ENCODE results near the gene RPUSD4. TPM values are rescaled to one million over a fixed set of nuclear protein-coding genes. Genes with fewer than 3 reads are reported as not detected.

Gene RPUSD4
- total and polyA plus RNA-seq, 2 donors from 2014 or later = 13.6 to 20.7 TPM

DNA sequence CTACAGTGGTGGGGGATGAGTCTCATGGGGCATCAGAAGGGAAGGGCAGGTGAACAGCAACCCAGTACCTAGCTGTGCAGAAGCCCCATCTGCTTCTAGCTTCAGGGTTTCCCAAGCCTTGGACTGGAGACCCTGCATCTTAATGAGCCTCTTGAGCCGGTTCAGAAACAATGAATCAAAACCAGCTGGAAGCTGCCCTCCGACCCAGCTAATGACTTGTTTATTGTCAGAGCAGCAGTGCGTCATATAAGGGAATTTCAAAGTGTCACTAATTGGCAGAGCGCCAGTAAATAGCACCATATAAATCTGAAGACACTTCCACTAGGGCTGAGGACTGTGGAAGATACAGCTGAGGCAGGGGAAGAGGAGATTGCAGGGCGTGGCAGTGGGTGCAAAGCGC is 57.5 kb downstream of the RPUSD4 start:
- no peaks in the 10 kb centered on the region for H3K27me3 ChIP-seq (ENCODE audit: control insufficient read depth, insufficient read depth, low read length)
- DNase-seq = peak in 3 of 5 donors; percentile 81 to 96 (median 92)
- TF ChIP-seq, protein P1, sequence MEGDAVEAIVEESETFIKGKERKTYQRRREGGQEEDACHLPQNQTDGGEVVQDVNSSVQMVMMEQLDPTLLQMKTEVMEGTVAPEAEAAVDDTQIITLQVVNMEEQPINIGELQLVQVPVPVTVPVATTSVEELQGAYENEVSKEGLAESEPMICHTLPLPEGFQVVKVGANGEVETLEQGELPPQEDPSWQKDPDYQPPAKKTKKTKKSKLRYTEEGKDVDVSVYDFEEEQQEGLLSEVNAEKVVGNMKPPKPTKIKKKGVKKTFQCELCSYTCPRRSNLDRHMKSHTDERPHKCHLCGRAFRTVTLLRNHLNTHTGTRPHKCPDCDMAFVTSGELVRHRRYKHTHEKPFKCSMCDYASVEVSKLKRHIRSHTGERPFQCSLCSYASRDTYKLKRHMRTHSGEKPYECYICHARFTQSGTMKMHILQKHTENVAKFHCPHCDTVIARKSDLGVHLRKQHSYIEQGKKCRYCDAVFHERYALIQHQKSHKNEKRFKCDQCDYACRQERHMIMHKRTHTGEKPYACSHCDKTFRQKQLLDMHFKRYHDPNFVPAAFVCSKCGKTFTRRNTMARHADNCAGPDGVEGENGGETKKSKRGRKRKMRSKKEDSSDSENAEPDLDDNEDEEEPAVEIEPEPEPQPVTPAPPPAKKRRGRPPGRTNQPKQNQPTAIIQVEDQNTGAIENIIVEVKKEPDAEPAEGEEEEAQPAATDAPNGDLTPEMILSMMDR (IDR thresholded peaks at IDR 0.05; ENCODE audit: borderline replicate concordance, extremely low read depth, insufficient read depth) = no peak
- peaks cover 0 to 5% (median 2%) of the 10 kb centered on the region in 3 donors for H3K4me1 ChIP-seq (ENCODE audit: control insufficient read depth in 2 of 3, insufficient read depth in 2 of 3, low read depth in 1 of 3, low read length in 3 of 3)
- no peak overlapping the region for H3K9ac ChIP-seq (ENCODE audit: low read length in 3 of 3)
- intact Hi-C loops (cut with DNase I) = no loop called here
- no peak overlapping the region for H3K4me3 ChIP-seq (ENCODE audit: low read length in 3 of 3)
- no peak overlapping the region for H3K27ac ChIP-seq (ENCODE audit: low read depth in 2 of 2, low read length in 2 of 2)
- no peaks in the 10 kb centered on the region for H3K36me3 ChIP-seq (ENCODE audit: control insufficient read depth in 2 of 3, insufficient read depth in 3 of 3, low read length in 3 of 3)
- no peaks in the 10 kb centered on the region for H3K9me3 ChIP-seq (ENCODE audit: control insufficient read depth in 2 of 3, insufficient read depth in 1 of 3, low read length in 3 of 3)
- no peak for FAIRE-seq

- no peak overlapping the region for H3K27ac ChIP-seq (ENCODE audit: low read depth in 2 of 2, low read length in 2 of 2)
- TF ChIP-seq, protein P1 (IDR thresholded peaks at IDR 0.05; ENCODE audit: borderline replicate concordance, extremely low read depth, insufficient read depth) = no peak
- H3K4me3 ChIP-seq (ENCODE audit: low read length in 3 of 3) = no peak overlapping the region
- no peak for DNase-seq
- H3K36me3 ChIP-seq (ENCODE audit: control insufficient read depth in 2 of 3, insufficient read depth in 3 of 3, low read length in 3 of 3) = no peaks in the 10 kb centered on the region
- H3K27me3 ChIP-seq (ENCODE audit: control insufficient read depth, insufficient read depth, low read length) = no peaks in the 10 kb centered on the region
- intact Hi-C loops (cut with DNase I) = no loop called here
- peaks cover 0 to 9% (median 5%) of the 10 kb centered on the region in 3 donors for H3K4me1 ChIP-seq (ENCODE audit: control insufficient read depth in 2 of 3, insufficient read depth in 2 of 3, low read depth in 1 of 3, low read length in 3 of 3)
- no peak overlapping the region for H3K9ac ChIP-seq (ENCODE audit: low read length in 3 of 3)
- H3K9me3 ChIP-seq (ENCODE audit: control insufficient read depth in 2 of 3, insufficient read depth in 1 of 3, low read length in 3 of 3) = no peaks in the 10 kb centered on the region
- FAIRE-seq = no peak
Observed at GRCh38 chr11:126153006-126153405, 58.4 kb downstream of the RPUSD4 start.

DNA sequence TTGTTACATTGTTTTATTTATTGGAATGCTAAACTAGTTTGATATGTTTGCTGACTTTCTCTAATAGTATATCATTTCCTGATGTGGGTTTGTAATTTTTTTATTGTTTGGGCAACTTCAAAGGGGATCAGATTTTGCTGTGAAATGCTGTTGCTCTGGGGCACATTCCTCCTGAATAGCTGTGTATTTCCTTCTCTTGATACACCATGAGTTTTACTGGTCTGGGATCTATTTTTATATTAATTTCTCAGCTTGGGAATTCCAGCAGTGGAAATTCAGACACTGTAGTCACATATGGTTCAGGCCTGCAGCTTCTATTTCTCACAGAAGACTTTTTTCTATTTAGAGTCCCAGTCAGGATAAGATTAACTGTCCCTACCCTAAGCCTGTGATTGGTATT is 58.9 kb downstream of the RPUSD4 start:
- FAIRE-seq (no peak), DNase-seq (no peak)
- peaks cover 0 to 9% (median 5%) of the 10 kb centered on the region in 3 donors for H3K4me1 ChIP-seq (ENCODE audit: control insufficient read depth in 2 of 3, insufficient read depth in 2 of 3, low read depth in 1 of 3, low read length in 3 of 3)
- no peaks in the 10 kb centered on the region for H3K27me3 ChIP-seq (ENCODE audit: control insufficient read depth, insufficient read depth, low read length)
- H3K9ac ChIP-seq (ENCODE audit: low read length in 3 of 3) = no peak overlapping the region
- no peaks in the 10 kb centered on the region for H3K9me3 ChIP-seq (ENCODE audit: control insufficient read depth in 2 of 3, insufficient read depth in 1 of 3, low read length in 3 of 3)
- intact Hi-C loops (cut with DNase I) = no loop called here
- H3K36me3 ChIP-seq (ENCODE audit: control insufficient read depth in 2 of 3, insufficient read depth in 3 of 3, low read length in 3 of 3) = no peaks in the 10 kb centered on the region
- H3K27ac ChIP-seq (ENCODE audit: low read depth in 2 of 2, low read length in 2 of 2) = no peak overlapping the region
- H3K4me3 ChIP-seq (ENCODE audit: low read length in 3 of 3) = no peak overlapping the region
- TF ChIP-seq, protein P1 (IDR thresholded peaks at IDR 0.05; ENCODE audit: borderline replicate concordance, extremely low read depth, insufficient read depth) = no peak

GRCh38 chr11:126152152-126152551 is 59.3 kb downstream of the RPUSD4 start:
- H3K9me3 ChIP-seq (ENCODE audit: control insufficient read depth in 2 of 3, insufficient read depth in 1 of 3, low read length in 3 of 3) = no peaks in the 10 kb centered on the region
- no peak overlapping the region for H3K4me3 ChIP-seq (ENCODE audit: low read length in 3 of 3)
- peaks cover 4 to 13% (median 5%) of the 10 kb centered on the region in 3 donors for H3K4me1 ChIP-seq (ENCODE audit: control insufficient read depth in 2 of 3, insufficient read depth in 2 of 3, low read depth in 1 of 3, low read length in 3 of 3)
- intact Hi-C loops (cut with DNase I) = no loop called here
- no peak overlapping the region for H3K27ac ChIP-seq (ENCODE audit: low read depth in 2 of 2, low read length in 2 of 2)
- no peaks in the 10 kb centered on the region for H3K36me3 ChIP-seq (ENCODE audit: control insufficient read depth in 2 of 3, insufficient read depth in 3 of 3, low read length in 3 of 3)
- H3K9ac ChIP-seq (ENCODE audit: low read length in 3 of 3) = no peak overlapping the region
- TF ChIP-seq, protein P1 (IDR thresholded peaks at IDR 0.05; ENCODE audit: borderline replicate concordance, extremely low read depth, insufficient read depth) = no peak
- no peaks in the 10 kb centered on the region for H3K27me3 ChIP-seq (ENCODE audit: control insufficient read depth, insufficient read depth, low read length)
- FAIRE-seq (no peak), DNase-seq (no peak)
